Measurements from ENCODE around the gene GDAP2. TPM values are rescaled to one million over a fixed set of nuclear protein-coding genes. Genes with fewer than 3 reads are reported as not detected.
"Not testable (repeated sequence)": the region's sequence is repeated elsewhere in the genome, so short reads cannot be mapped to it uniquely, and the experiment has no call there.

GDAP2 gene
- total and polyA plus RNA-seq, 2 donors = 6.2 to 17.5 TPM

DNA sequence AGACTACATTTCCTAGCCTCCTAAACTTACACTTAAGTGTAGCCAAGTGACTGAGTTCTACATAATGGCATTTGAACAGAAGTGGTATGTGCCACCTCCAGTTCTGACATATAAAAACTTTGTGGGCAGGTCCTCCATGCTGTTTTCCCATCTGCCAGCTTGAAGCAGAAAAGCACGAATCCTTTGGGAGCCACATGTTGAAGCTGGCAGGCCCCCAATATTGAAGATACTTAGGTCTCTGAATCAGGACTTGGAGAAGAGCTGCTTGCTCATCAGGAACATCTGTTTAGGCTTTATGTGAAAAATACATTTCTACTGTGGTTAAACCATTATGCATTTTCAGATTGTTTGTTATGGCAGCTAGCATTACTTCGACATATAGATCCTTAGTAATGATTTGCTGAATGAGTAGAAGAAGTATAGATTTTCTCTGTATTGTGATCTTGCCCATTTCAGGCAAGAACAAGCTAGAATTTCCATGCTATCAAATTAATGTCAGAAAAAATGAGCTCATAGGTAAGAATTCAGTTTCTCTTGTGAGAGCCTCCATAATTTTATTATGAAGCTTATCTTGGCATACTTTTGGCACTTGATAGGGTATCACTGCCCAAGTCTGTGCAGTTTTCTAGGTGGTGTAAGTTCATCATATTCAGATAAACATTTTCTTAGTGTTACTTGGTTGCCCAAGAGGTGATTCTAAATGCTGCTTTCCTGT is 68.4 kb downstream of the GDAP2 start:
- DNase-seq (ENCODE audit: low read depth in 6 of 9, low spot score in 9 of 9) = no peak
- no peaks in the 10 kb centered on the region for H3K4me1 ChIP-seq (ENCODE audit: control insufficient read depth in 2 of 2, insufficient read depth in 2 of 2, low read length in 2 of 2)
- H3K27ac ChIP-seq (ENCODE audit: low read depth in 1 of 2, low read length in 1 of 2) = no peak overlapping the region
- H3K4me3 ChIP-seq (ENCODE audit: low read length in 2 of 2) = no peak overlapping the region
- no peaks in the 10 kb centered on the region for H3K9me3 ChIP-seq (ENCODE audit: control insufficient read depth in 2 of 2, insufficient read depth in 1 of 2, low read length in 1 of 2)
- no peaks in the 10 kb centered on the region for H3K27me3 ChIP-seq (ENCODE audit: control insufficient read depth in 2 of 2, insufficient read depth in 1 of 2, low read length in 1 of 2)
- H3K36me3 ChIP-seq (ENCODE audit: control insufficient read depth in 2 of 2, insufficient read depth in 2 of 2, low read length in 1 of 2) = peaks cover 1 to 3% of the 10 kb centered on the region in 2 donors
- 96% methylated on average over 2 of the region's 2 CpGs for WGBS

DNA sequence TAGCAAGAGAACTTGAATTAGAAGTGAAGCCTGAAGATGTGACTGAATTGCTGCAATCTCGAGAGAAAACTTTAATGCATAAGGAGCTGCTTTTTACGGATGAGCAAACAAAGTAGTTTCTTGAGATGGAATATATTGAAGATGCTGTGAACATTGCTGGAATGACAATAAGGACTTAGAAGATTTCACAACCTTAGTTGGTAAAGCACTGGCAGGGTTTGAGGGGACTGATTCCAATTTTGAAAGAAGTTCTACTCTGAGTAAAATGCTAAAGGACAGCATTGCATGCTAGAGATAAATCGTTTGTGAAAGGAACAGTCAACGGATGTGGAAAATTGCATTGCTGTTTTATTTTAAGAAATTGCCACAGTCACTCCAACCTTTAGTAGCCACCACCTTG is 69.5 kb downstream of the GDAP2 start:
- Histone ChIP-seq H3K36me3 (ENCODE audit: control insufficient read depth in 2 of 2, insufficient read depth in 2 of 2, low read length in 1 of 2) (peaks cover 0 to 3% of the 10 kb centered on the region in 2 donors), H3K4me1 (ENCODE audit: control insufficient read depth in 2 of 2, insufficient read depth in 2 of 2, low read length in 2 of 2) (no peaks in the 10 kb centered on the region), H3K27me3 (ENCODE audit: control insufficient read depth in 2 of 2, insufficient read depth in 1 of 2, low read length in 1 of 2) (no peaks in the 10 kb centered on the region), H3K27ac (ENCODE audit: low read depth in 1 of 2, low read length in 1 of 2) (no peak overlapping the region), H3K4me3 (ENCODE audit: low read length in 2 of 2) (no peak overlapping the region), H3K9me3 (ENCODE audit: control insufficient read depth in 2 of 2, insufficient read depth in 1 of 2, low read length in 1 of 2) (no peaks in the 10 kb centered on the region)
- 98% methylated on average over 4 of the region's 4 CpGs for WGBS
- DNase-seq (ENCODE audit: low read depth in 6 of 9, low spot score in 9 of 9) = no peak

DNA sequence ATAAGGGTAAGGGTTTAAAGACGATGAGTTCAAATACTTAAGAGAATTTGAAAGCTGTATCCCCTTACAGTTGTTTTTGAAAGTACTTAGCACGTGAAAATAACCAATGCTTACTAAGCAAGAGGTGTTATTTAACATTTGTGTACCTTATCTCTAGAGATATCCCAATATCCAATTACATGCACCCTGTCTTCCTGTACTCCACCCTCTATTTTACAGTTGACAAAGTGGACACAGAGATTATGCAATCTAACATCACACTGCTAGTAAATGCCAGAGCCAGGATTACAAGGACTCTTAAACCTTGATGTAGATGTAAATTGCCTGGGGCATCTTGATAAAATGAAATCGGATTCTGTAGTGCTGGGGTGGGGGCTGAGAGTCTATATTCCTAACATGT is 72.0 kb downstream of the GDAP2 start:
- Histone ChIP-seq H3K4me3 (ENCODE audit: low read length in 2 of 2) (no peak overlapping the region), H3K4me1 (ENCODE audit: control insufficient read depth in 2 of 2, insufficient read depth in 2 of 2, low read length in 2 of 2) (no peaks in the 10 kb centered on the region), H3K36me3 (ENCODE audit: control insufficient read depth in 2 of 2, insufficient read depth in 2 of 2, low read length in 1 of 2) (no peaks in the 10 kb centered on the region), H3K27me3 (ENCODE audit: control insufficient read depth in 2 of 2, insufficient read depth in 1 of 2, low read length in 1 of 2) (no peaks in the 10 kb centered on the region), H3K27ac (ENCODE audit: low read depth in 1 of 2, low read length in 1 of 2) (no peak overlapping the region), H3K9me3 (ENCODE audit: control insufficient read depth in 2 of 2, insufficient read depth in 1 of 2, low read length in 1 of 2) (no peaks in the 10 kb centered on the region)
- no peak for DNase-seq (ENCODE audit: low read depth in 6 of 9, low spot score in 9 of 9)
- 93% methylated on average over 3 of the region's 3 CpGs for WGBS

- H3K9me3 ChIP-seq (ENCODE audit: control insufficient read depth in 2 of 2, insufficient read depth in 1 of 2, low read length in 1 of 2) = no peaks in the 10 kb centered on the region
- no peak overlapping the region for H3K4me3 ChIP-seq (ENCODE audit: low read length in 2 of 2)
- H3K4me1 ChIP-seq (ENCODE audit: control insufficient read depth in 2 of 2, insufficient read depth in 2 of 2, low read length in 2 of 2) = no peaks in the 10 kb centered on the region
- H3K27me3 ChIP-seq (ENCODE audit: control insufficient read depth in 2 of 2, insufficient read depth in 1 of 2, low read length in 1 of 2) = no peaks in the 10 kb centered on the region
- 94% methylated on average over 1 of the region's 1 CpG for WGBS
- no peaks in the 10 kb centered on the region for H3K36me3 ChIP-seq (ENCODE audit: control insufficient read depth in 2 of 2, insufficient read depth in 2 of 2, low read length in 1 of 2)
- H3K27ac ChIP-seq (ENCODE audit: low read depth in 1 of 2, low read length in 1 of 2) = no peak overlapping the region
- no peak for DNase-seq (ENCODE audit: low read depth in 6 of 9, low spot score in 9 of 9)
Observed at GRCh38 chr1:117852853-117853553, 76.4 kb downstream of the GDAP2 start.

DNA sequence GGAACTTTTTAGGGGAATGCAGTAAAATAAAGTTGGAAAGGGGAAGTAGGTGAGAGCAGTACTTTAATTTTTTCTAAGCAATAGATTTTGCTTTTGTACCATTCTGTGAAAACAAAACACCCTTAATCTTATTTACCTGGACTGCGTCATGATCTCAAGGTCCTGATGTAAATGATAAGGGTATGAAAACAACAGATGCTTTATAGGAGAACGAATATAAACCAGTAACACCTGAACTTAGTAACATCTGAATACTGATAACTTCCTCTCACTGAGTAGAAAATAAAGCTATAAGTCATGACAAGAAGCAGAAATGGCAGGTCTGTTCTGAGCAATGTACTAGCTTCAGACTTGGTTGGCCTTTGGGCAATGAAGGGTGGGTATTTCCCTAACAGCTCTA is 77.7 kb downstream of the GDAP2 start:
- 67% methylated on average over 2 of the region's 2 CpGs for WGBS

DNA sequence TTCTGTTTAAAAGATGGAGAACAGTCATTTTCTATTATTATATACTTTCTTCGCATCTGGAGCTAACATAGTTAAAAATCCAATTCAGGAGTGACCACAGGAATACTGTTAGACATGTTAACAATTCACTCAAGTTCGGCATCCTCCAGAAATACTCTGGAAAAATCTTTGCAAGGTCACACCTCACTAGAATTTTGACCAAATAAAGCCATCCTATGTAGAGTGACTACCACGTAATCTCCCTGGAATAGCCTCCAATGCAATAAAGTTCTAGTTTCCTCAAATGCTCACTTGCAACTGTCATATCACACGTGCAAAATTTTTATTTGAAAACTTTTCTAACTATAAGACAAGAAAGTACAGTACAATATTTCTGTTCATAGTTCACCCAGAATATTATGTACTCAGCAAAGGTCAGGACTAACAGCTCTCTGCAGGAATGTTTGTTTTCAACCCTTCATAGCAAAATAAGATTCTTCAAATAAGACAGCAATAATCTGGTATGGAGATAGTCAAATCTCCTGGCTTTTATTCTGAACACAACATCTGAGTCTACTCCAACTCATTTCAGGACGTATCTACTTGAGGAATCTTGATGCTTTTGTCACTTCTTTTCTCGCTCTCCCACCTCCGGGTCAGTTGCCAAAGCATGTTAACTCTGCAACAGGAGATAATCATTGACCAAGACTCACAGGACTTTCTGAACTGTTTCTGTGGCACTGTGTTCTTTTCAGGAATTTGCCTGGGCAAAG is 82.6 kb downstream of the GDAP2 start:
- no peak for DNase-seq (ENCODE audit: low read depth in 6 of 9, low spot score in 9 of 9)
- H3K27ac ChIP-seq (ENCODE audit: low read depth in 1 of 2, low read length in 1 of 2) = no peak overlapping the region
- no peaks in the 10 kb centered on the region for H3K4me1 ChIP-seq (ENCODE audit: control insufficient read depth in 2 of 2, insufficient read depth in 2 of 2, low read length in 2 of 2)
- no peak overlapping the region for H3K4me3 ChIP-seq (ENCODE audit: low read length in 2 of 2)
- H3K36me3 ChIP-seq (ENCODE audit: control insufficient read depth in 2 of 2, insufficient read depth in 2 of 2, low read length in 1 of 2) = no peaks in the 10 kb centered on the region
- no peaks in the 10 kb centered on the region for H3K27me3 ChIP-seq (ENCODE audit: control insufficient read depth in 2 of 2, insufficient read depth in 1 of 2, low read length in 1 of 2)
- peaks cover 0 to 3% of the 10 kb centered on the region in 2 donors for H3K9me3 ChIP-seq (ENCODE audit: control insufficient read depth in 2 of 2, insufficient read depth in 1 of 2, low read length in 1 of 2)
- WGBS = 94% methylated on average over 7 of the region's 7 CpGs

More for the DNA sequence above, 77.7 kb downstream of the GDAP2 start:
- H3K4me3 ChIP-seq (ENCODE audit: low read length in 2 of 2) = no peak overlapping the region
- H3K9me3 ChIP-seq (ENCODE audit: control insufficient read depth in 2 of 2, insufficient read depth in 1 of 2, low read length in 1 of 2) = no peaks in the 10 kb centered on the region
- no peak overlapping the region for H3K27ac ChIP-seq (ENCODE audit: low read depth in 1 of 2, low read length in 1 of 2)
- no peaks in the 10 kb centered on the region for H3K36me3 ChIP-seq (ENCODE audit: control insufficient read depth in 2 of 2, insufficient read depth in 2 of 2, low read length in 1 of 2)
- no peaks in the 10 kb centered on the region for H3K4me1 ChIP-seq (ENCODE audit: control insufficient read depth in 2 of 2, insufficient read depth in 2 of 2, low read length in 2 of 2)
- H3K27me3 ChIP-seq (ENCODE audit: control insufficient read depth in 2 of 2, insufficient read depth in 1 of 2, low read length in 1 of 2) = no peaks in the 10 kb centered on the region
- DNase-seq (ENCODE audit: low read depth in 6 of 9, low spot score in 9 of 9) = no peak

- H3K9me3 ChIP-seq (ENCODE audit: control insufficient read depth in 2 of 2, insufficient read depth in 1 of 2, low read length in 1 of 2); DNase-seq (ENCODE audit: low read depth in 6 of 9, low spot score in 9 of 9); H3K27me3 ChIP-seq (ENCODE audit: control insufficient read depth in 2 of 2, insufficient read depth in 1 of 2, low read length in 1 of 2); H3K36me3 ChIP-seq (ENCODE audit: control insufficient read depth in 2 of 2, insufficient read depth in 2 of 2, low read length in 1 of 2); H3K27ac ChIP-seq (ENCODE audit: low read depth in 1 of 2, low read length in 1 of 2); H3K4me3 ChIP-seq (ENCODE audit: low read length in 2 of 2); H3K4me1 ChIP-seq (ENCODE audit: control insufficient read depth in 2 of 2, insufficient read depth in 2 of 2, low read length in 2 of 2): not testable (repeated sequence)
Observed at GRCh38 chr1:117844478-117844877, 84.9 kb downstream of the GDAP2 start.

DNA sequence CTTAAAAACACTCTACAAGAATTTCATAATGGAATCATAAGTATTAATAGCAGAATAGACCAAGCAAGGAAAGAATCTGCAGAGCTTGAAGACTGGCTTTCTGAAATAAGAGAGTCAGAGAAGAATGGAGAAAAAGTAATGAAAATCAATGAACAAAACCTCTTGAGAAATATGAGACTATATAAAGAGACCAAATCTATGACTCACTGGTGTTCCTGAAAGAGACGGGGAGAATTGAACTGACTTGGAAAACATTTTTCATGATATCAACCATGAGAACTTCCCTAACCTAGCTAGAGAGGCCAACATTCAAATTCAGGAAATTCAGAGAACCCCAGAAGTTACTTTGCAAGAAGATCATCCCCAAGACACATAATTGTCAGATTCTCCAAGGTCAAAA is 85.6 kb downstream of the GDAP2 start:
- H3K9me3 ChIP-seq (ENCODE audit: control insufficient read depth in 2 of 2, insufficient read depth in 1 of 2, low read length in 1 of 2) = peaks cover 0 to 3% of the 10 kb centered on the region in 2 donors
- WGBS = 100% methylated on average over 1 of the region's 1 CpG
- DNase-seq (ENCODE audit: low read depth in 6 of 9, low spot score in 9 of 9) = no peak
- no peak overlapping the region for H3K4me3 ChIP-seq (ENCODE audit: low read length in 2 of 2)
- no peak overlapping the region for H3K27ac ChIP-seq (ENCODE audit: low read depth in 1 of 2, low read length in 1 of 2)
- no peaks in the 10 kb centered on the region for H3K27me3 ChIP-seq (ENCODE audit: control insufficient read depth in 2 of 2, insufficient read depth in 1 of 2, low read length in 1 of 2)
- H3K36me3 ChIP-seq (ENCODE audit: control insufficient read depth in 2 of 2, insufficient read depth in 2 of 2, low read length in 1 of 2) = no peaks in the 10 kb centered on the region
- H3K4me1 ChIP-seq (ENCODE audit: control insufficient read depth in 2 of 2, insufficient read depth in 2 of 2, low read length in 2 of 2) = no peaks in the 10 kb centered on the region
